IPS DF 19.7 (cell line): Measurements from ENCODE around the gene RETN.
"Not testable (repeated sequence)": the region's sequence is repeated elsewhere in the genome, so short reads cannot be mapped to it uniquely, and the experiment has no call there.

Experiments used
- DNase-seq: peaks from one replicate; pipeline ENCODE4 v3.0.0-alpha.2; 2013; ENCODE audit warnings: low read depth, low spot score

RETN gene

DNA sequence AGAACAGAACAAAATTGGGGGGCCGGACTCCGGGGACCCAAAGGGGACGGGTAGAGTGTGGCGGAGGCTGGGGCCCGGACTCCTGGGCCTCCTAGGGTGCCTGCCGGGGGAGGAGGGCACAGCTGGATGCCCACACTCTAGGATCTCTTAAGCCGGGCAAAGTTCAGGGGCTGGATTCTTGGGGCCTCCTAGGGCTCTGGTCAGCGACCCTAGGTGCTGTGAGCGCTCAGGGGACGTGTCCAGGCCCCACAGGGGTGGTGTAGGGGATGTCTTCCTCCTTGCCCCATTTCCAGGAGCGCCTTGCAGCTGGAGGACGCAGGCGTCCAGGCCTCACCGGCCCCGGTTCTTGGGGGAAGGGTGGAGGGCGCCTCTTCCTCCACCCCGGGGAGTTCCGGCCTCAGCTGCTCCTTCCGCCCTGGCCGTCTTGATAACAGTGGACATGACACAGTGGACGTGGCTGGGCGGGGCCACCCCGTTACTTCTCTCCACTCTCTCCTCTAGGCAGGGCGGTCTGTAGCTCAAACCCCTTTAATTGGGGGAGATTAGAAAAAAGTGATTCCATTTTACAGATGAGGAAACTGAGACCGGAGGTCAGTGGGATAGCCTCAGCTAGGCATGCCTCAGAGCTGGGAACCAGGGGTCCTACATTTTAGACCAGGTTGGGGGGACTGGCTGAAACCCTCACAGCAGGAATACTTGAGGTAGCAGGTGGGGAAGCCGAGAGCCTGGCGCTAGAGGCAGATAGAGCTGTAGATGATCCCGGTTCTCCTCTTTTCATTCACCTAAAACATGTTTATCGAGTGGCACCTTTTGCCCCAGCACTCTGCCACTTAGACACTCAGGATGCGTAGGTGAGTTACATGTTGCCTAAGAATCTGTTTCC, 31.2 kb upstream of the RETN start:
- no peak for DNase-seq

- no peak for DNase-seq
These were observed 29.9 kb upstream of the RETN start for GRCh38 chr19:7638802-7639465.

GRCh38 chr19:7639863-7640348, 28.9 kb upstream of the RETN start:
- no peak for DNase-seq

DNA sequence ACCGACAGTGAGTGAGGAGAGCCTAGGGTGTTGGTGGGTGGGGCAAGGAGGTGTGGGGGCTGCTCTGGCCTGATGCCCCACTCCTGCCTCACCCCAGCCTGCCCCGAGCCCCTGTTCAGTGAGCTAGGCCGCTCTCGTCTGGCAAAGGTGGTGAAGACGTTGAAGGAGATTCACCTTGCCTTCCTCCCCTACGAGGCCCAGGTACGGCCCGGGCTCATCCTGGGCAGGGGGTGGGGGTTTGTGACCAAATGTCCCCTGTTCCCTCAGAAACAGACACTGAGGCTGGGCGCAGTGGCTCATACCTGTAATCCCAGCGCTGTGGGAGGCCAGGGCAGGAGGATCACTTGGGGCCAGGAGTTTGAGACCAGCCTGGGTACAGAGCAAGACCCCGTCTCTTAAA, 28.0 kb upstream of the RETN start:
- DNase-seq, result no peak

DNA sequence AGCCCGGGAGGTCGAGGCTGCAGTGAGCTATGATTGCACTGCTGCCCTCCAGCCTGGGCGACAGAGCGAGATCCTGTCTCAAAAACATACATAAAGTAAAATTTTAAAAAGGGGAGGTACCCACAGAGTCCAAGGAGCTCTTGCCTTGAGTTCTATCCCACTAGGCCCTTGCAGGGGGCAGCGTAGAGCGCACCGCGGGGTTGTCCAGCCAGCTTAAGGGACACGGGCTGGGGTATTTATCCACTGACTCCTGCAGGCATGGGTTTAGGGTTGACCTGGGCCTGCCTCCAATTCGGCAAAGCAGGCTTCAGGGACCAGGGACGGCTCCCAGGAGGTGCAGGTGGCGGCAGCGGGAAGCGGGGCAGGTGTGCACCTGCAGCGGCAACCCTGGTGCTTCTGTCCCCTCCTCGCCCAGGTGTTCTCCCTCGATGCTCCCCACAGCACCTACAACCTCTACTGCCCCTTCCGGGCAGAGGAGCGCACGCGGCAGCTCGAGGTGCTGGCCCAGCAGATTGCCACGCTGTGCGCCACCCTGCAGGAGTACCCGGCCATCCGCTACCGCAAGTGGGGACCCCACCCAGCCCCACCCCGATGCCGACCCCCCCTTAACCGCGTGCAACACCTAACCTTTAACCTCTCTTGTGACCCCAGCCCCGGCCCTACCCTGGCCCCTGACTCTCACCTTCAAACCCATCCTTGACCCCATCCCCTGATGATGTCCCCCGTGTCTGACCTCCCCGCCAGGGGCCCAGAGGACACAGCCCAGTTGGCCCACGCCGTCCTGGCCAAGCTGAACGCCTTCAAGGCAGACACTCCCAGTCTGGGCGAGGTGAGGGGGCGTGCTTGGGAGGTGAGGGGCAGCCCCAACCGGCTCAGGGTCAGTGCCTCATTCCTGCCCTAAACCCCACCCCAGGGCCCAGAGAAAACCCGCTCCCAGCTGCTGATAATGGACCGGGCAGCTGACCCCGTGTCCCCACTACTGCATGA, 27.3 kb upstream of the RETN start:
- no peak for DNase-seq

DNA sequence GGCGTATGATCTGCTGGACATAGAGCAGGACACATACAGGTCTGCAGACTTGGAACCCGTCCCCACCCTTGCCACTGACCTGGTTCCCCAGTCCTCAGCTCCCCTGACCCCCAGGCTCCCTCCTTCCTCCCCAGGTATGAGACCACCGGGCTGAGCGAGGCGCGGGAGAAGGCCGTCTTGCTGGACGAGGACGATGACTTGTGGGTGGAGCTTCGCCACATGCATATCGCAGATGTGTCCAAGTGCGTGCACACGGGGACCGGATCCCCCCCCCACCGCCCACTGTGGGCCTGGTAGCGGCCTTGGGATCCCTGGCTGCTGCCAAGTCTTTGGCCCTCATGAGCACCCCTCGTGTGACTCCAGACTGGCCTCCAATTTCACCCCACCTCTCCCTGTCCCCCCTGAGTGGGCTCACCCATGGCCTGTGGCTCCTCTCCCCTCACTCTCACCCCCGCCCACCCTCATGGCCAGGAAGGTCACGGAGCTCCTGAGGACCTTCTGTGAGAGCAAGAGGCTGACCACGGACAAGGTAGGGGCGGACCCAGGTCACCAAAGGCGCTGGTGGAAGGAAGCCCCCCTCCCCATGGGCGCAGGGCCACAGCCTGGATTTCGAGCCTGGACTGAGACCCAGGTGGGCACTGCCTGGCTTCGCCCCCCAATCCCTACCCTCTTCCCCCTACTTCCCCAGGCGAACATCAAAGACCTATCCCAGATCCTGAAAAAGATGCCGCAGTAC, 26.4 kb upstream of the RETN start:
- DNase-seq, result no peak

DNA sequence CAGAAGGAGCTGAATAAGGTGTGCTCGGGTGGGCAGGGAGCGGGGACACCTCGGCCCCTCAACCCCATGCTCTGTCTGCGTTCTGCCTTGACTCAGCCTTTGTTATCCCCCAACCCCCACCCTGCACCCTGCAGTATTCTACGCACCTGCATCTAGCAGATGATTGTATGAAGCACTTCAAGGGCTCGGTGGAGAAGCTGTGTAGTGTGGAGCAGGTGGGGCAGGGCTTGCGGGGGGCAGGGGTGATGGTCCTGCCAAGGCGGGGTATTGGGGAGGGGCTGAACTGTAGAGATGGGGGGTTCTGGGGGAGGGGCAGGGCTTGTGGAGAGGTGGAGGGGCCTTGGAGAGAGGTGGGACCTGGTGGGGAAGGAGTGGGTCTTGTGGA, 25.8 kb upstream of the RETN start:
- no peak for DNase-seq

- DNase-seq, result not testable (repeated sequence)
These were observed 25.0 kb upstream of the RETN start for GRCh38 chr19:7643629-7644549.

- DNase-seq, result no peak
These were observed 24.3 kb upstream of the RETN start for GRCh38 chr19:7644550-7644877.

GRCh38 chr19:7645163-7645562, 23.7 kb upstream of the RETN start:
- no peak for DNase-seq

- DNase-seq, result no peak
These were observed 23.0 kb upstream of the RETN start for GRCh38 chr19:7645656-7646425.

- no peak for DNase-seq
These were observed 22.5 kb upstream of the RETN start for GRCh38 chr19:7646426-7646700.

GRCh38 chr19:7647156-7647555, 21.7 kb upstream of the RETN start:
- no peak for DNase-seq

DNA sequence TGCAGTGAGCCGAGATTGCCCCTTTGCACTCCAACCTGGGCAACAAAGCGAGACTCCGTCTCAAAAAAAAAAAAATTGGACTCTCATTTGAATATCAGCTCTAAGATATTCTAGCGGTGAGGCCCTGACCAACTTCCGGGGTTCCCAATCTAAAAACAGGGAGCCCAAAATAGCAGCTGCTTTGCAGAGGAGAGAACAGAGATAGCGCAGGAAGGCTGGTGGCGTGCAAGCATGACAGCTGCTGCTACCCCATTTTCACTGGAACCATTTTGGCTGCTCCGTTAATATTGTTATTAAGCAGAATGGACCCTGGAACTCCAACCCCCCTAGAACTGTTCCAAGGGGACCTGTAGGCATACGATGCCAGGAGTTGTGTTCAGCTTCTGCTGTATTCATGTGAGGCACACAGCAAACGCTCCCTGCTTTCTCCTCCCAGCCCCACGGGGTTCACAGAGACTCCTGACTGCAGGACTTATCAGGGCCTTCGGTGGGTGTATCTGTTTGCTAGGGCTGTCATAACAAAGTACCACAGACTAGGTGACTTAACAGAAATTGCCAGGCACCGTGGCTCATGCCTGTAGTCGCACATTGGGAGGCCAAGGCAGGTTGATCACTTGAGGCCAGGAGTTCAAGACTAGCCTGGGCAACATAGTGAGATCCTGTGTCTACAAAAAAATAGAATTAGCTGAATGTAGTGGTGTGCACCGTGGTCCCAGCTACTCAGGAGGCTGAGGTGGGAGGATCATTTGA, 20.4 kb upstream of the RETN start:
- no peak for DNase-seq

DNA sequence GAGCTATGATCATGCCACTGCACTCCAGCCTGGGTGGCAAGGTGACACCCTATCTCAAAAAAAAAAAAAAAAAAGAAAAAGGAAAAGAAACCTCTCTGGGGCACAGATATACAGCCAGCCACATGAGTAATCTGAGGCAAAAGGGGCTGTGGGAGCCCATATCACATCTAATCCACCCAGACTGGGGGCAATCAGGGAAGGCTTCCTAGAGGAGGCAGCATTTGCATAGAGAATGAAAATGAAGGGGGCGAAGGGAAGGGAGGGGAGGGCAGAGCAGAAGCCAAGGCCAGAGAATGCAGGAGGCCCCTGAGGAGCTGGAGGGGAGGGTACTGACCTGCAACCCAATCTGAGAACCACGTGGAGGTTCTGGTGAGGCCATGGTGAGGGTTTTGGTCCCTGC, 18.7 kb upstream of the RETN start:
- no peak for DNase-seq

- DNase-seq, result no peak
These were observed 16.7 kb upstream of the RETN start for GRCh38 chr19:7652061-7652641.

DNA sequence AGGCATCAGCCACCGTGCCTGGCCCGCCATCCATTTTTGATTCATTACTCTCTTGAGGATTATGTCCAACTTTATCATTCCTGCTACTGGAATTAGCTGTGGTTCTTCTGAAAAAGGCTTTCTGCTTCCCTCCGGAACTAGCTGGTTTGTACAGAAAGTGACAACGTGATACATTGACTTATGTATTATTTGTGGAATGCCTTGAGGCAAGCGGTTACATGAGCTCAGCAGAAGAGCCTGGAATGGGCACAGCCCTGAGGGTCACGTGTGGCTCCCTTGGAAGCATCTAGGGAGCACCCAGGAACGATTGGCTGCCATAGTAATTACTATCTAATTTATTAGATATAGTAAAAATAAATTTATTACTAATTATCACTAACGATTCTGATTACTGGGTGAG, 14.4 kb upstream of the RETN start:
- DNase-seq, result no peak

DNA sequence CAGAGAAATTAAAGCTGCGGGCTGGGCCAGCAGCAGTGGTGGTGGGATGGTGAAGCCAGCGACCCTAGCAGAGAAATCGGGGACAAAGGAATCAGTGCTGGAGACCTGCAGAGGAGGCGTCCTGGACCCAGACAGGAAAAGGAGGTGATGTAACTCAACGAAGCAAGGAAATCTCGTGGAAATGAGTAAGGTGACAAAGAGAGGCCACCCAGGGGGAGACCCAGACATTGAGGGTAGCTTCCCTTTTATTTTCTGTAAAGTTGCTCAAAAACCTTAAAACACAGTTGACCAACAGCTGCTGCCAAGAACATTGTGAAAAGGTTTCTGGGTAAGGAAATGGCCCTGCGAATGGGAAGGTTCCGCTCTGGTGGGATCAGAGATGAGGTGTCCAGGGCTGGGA, 13.3 kb upstream of the RETN start:
- no peak for DNase-seq
